ENCODE results near the gene DLGAP4.

DNA sequence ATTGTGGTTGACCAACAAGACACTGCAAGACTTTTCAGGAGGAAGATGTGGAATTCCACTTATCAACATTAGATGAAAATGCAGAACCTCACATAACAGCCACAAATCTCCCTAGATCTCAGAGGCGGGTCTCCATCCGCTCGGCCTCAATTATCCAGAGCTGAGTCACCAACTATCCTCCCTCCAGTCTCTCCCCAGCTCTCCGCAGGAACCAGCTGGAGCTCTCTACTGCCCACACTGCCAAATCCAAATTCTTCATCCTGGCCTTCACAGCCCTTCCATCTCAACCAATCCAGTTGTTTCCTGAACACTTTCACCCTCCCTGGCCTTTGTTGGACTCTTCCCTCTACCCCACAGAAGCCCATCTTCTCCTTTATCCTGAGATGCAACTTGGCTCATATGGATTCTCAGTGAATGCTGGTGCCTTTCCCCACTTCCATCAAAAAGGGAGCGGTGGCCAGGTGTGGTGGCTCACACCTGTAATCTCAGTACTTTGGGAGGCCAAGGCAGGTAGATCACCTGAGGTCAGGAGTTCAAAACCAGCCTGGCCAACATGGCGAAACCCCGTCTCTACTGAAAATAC lies 263.8 kb downstream of the DLGAP4 start:
- TF ChIP-seq YY1 (IDR thresholded peaks at IDR 0.05; ENCODE audit: insufficient read depth, insufficient read length) (no peak), ZNF274 (IDR thresholded peaks at IDR 0.05; ENCODE audit: low read depth, low read length) (no peak), SUZ12 (IDR thresholded peaks at IDR 0.05; ENCODE audit: extremely low read depth, insufficient read depth, insufficient read length) (no peak)
